Activated CD4-positive, alpha-beta T cell treated with anti-CD3 and anti-CD28 coated beads, Interleukin-2, amount 50 U/mL, for 4 hours (primary cell): ENCODE data around the gene PRKD1.

Experiments used
- DNase-seq, 2 experiments: peaks; one replicate each; pipeline ENCODE4 v3.0.0-alpha.2; 2020

Gene PRKD1

DNA sequence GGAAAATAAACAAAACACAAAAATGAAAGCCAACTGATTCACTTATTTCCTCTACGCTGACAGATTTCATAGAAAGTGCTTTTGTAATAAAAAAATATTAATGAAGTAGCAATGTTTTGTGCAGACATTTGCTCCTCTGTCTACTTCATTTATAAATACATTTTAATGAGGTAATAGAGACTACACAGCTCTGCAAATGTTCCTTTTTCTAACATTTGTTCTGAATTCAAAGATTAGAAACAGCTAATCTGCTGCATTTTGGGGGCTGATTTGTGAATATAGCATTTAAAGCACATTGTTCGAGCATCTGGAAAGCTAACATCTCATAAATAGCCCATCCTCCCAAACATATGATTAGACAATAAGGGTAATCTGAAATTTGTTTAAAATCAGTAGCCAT, 97.8 kb downstream of the PRKD1 start:
- no peak for DNase-seq

DNA sequence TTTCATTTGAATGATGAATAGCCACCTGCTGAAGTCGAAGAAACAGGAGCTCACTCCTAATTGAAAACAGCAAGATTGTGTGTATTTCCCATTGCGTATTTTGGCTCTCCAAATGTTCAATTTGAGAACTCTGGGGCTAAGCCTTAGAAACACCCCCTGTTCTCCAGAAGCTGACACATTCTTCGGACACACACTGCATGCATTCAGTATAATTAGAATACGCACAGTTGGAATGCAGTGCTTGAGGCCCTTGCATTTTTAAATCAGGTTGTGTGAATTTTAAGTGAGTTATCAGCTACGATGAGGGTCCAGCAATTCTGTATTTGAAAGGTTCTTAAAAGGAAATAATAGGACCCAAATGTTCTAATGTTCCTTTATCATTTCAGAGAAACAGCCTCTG, 103.8 kb downstream of the PRKD1 start:
- no peak for DNase-seq

- no peak for DNase-seq
Measured at GRCh38 chr14:29822430-29822709, 105.3 kb downstream of the PRKD1 start.

DNA sequence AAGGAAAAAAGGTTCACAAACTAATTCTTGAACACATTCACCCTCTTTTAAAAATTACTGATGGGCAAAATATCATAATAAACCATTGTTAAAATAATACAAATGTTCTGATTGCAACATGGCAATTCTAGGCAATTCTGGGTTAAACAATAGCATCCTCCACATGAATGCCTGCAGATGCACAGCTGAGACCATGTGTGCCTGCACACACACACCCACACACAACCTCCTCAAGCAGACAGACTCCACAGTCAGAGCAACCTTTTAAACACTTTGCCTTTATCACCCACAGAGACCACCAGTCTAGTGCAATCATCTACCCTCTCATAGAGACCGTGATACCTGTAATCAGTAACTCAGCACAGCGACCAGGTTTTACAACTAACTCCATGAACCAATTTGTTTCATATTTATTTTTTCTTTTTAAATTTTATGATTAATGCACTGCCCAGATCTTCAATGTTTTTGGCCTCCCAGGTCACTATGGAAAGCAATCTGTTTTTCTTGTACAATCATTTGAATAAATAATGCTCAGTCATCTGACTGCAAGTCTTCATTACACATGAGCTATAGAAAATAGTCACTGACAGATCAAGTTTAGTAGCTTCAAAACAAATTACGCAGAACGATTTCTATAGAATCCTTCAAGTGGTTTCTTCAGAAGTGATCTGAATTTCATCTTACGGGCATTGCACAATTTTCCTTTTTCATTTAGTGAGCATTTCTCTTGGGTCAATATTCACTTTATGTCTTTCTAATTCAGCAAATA, 105.8 kb downstream of the PRKD1 start:
- no peak for DNase-seq

- DNase-seq = no peak
Measured at GRCh38 chr14:29821242-29821641, 106.4 kb downstream of the PRKD1 start.

- DNase-seq = no peak
Measured at GRCh38 chr14:29820785-29821184, 106.9 kb downstream of the PRKD1 start.

DNA sequence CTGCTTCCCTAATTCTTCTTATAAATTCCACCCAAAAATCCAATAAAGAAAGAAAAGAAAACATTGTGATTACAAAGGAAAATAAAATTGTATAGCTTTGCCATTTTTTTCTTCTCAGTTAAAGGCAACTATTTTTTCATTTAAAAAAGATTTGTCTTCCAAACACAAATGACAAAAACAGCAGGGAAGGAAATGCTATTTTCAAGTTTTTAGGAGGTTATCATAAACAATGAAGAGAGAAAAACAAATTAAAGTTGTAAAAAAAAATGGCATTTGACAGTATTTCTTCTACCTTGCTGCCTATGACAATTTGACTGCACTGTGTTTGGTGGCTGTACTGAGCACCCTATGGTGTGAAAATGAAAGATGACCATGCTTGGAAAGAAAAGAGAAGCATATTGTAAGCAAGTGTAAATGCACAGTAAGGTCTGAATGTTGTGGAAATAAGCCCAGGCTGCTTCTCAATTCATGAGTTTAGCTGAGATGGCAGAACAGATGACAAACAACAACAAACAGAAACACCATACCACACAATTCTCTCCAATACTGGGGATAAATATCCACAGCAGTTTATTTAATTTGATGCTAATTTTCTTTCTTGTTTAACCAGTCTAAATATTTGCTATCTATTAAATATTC, 109.8 kb downstream of the PRKD1 start:
- no peak for DNase-seq

DNA sequence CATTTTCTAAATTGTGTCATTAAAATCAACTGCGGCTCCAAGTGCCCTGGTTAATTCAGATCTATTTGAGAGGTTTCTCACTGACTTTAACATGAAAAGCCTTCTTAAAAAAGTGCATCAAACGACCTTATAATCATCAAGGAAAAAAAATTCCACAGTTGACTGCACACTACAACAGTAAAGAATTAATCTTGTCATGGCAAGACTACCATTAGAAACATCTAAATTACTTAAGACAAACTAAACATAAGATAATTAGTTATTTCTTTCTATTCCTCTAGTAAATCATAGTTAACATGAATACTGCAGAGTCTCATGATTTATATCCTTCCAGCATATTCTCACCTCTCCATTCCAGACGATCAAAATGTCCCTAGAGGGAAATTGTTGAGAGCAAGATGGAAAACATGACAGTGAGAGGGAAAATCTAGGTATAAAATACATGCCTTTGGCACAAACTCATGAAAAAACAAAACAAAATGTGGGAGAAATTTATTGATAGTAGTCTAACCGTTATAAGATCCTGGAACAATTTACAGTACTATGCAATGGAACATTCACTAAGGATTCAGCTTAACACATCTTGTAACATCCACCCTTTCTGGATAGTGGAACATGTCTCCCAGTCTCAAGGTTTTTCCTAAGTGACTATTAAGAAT, 112.5 kb downstream of the PRKD1 start:
- no peak for DNase-seq

- DNase-seq = no peak
Measured at GRCh38 chr14:29814156-29815015, 113.3 kb downstream of the PRKD1 start.

DNA sequence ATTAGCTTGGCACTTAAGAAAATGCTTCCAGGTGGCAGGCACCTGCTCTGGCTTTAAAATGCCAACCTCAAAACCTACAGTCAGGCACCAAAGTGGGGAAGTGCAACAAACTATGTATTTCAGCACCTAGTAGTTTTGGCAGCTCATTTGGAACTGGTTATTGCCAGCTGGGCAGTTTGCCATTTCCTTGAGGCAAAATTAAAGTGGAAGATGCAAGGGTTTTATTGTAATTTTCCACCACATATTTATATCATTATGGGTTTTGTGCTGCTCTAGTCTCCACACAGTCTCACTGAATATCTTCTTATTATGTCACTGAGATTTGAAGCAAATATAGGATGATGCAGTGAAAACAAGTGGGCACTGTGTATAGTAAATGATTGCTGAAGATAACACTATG, 117.0 kb downstream of the PRKD1 start:
- no peak for DNase-seq

DNA sequence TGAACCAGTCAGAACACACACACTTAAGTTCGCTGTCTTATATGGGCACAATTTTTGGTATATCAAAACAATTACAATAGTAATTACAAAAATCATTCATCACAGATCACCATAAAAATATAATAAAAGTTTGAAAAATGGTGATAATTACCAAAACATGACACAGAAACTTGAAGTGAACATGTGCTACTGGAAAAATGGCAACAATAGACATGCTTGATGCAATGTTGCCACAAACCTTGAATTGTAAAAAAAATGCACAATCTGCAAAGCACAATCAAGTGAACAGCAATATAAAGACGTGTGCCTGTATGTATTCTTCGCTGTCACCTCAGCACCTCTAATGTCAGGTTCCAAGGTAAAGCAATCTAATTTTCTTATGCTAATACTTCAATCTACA, 117.6 kb downstream of the PRKD1 start:
- DNase-seq = no peak

- DNase-seq = no peak
Measured at GRCh38 chr14:29806124-29806517, 121.5 kb downstream of the PRKD1 start.

DNA sequence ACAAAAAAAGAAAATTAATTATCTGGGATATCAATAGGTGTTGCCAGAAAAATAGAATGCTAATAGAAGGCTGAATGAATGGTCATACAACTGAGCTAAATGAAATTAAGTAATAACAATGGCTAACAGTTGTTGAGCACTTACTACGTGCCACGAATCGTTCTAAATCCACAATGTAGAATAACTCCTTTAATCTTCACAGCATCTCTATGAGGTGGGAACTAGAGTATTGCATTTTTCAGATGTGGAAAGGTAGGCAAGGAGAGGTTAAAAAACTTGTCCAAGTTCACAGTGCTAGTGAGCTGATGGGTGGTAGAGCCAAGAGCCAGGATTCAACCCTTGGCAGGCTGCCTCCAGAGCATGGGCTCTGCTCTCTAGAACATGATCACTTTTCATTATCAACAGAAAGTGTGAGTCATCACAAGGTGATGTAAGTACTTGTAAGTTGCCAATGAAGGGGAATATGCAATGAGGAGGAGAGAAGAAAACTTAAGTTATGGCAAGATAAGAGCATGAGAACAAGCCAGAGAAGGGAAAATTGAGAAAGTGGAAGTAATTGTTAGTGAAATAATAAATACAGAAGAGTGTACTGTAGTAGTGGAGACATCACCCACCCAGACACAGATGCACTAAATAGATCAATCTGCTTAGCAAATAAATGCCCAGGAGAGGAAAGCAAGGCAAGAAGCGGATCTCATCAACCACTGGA, 122.1 kb downstream of the PRKD1 start:
- DNase-seq = no peak

DNA sequence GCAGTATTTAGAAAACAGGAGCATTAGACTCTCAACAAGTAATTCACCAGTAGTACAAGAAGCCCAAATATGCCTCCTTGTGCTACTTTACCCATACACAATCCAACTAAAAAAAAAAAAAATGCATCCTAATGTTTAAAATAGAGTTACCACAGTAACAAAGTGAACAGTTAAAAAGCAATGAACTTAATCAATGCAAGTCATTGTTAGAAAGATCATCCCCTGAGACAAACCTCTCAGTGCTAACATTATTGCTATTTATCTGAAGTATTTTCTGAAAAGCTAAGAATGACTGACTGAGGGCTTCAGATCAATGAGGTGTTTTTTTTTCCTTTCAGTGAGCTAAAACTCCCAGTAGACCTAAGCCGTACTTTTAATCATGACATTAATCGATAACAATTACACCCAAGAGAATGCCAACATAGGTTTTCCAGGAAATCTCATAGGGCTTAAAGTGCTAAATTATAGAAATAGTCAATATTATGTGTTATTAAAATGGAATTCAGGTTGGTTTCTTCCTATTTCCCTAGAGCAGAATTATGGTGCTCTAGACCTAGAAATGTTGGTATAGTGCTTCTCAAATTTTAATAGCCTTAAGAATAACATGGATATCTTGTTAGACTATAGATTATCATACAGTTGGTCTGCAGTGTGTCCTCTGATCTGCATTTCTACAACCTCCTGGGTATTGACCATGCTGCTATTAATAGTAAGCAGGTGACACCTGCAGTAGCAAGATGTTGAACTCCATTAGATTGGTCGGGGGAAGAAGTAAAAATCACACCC, 123.0 kb downstream of the PRKD1 start:
- no peak for DNase-seq

DNA sequence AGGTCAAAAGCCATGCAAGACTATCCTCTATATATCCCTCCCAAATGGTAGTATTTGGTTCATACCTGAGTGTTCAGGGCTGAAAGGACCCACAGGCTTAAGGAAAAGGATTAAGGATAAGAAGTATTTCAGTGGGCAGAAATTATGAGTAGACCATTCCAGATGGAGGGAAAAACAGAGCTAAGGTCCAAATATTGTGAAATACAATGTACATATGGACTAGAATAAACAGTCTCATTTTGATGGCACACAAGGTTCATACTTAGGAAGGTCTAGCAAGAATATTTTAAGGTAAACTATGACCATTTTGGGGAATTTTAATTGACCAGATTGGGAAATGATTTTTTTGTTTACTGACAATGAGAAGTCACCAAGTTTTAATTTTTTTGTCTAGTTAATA, 124.6 kb downstream of the PRKD1 start:
- DNase-seq = no peak

GRCh38 chr14:29802211-29802610, 125.4 kb downstream of the PRKD1 start:
- DNase-seq = no peak

DNA sequence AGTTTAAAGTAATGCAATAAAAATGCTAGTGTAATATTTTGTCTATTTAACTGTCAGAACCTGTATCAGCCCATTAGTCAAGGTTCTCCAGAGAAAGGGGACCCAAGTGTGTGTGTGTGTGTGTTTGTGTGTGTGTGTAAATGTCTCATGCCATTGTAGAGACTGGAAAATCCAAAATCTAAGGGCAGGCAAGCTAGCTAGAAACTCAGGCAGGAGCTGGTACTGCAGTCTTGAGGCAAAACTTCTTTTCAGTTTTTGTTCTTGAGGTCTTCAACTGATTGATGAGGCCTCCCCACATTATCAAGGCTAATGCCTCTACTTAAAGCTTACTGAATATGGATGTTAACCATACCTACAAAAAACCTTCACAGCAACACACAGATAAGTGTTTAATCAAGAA, 126.7 kb downstream of the PRKD1 start:
- DNase-seq = no peak

GRCh38 chr14:29799464-29800095, 128.1 kb downstream of the PRKD1 start:
- DNase-seq = no peak

- no peak for DNase-seq
Measured at GRCh38 chr14:29798811-29799210, 128.8 kb downstream of the PRKD1 start.

- DNase-seq = no peak
Measured at GRCh38 chr14:29798108-29798663, 129.5 kb downstream of the PRKD1 start.

- no peak for DNase-seq
Measured at GRCh38 chr14:29796853-29797252, 130.8 kb downstream of the PRKD1 start.
